HAP-1 (cell line): ENCODE measurements around the gene ADGRD1.

ENCODE experiments used
- DNase-seq, 2 experiments: peaks; one replicate each; pipeline ENCODE4 v3.0.0-alpha.2; 2016 to 2020; ENCODE audit warnings: low spot score in 2 of 2
- H3K27me3 ChIP-seq: fragments of 250-450 bp; sonication (Bioruptor Pico); 2 replicates; pipeline ENCODE4 v1.5.1; 2020; ENCODE audit warnings: low read depth, mild to moderate bottlenecking, moderate library complexity
- H3K36me3 ChIP-seq: fragments of 250-450 bp; sonication (Bioruptor Pico); replicated peaks from 2 replicates; pipeline ENCODE4 v1.5.1; 2020; ENCODE audit warnings: mild to moderate bottlenecking
- H3K4me1 ChIP-seq: fragments of 250-450 bp; sonication (Bioruptor Pico); 2 replicates; pipeline ENCODE4 v1.5.1; 2020; ENCODE audit warnings: mild to moderate bottlenecking
- H3K4me3 ChIP-seq: fragments of 250-450 bp; sonication (Bioruptor Pico); 2 replicates; pipeline ENCODE4 v1.5.1; 2020; ENCODE audit warnings: mild to moderate bottlenecking, moderate library complexity
- H3K9me3 ChIP-seq: fragments of 250-450 bp; sonication (Bioruptor Pico); 2 replicates; pipeline ENCODE4 v1.5.1; 2020; ENCODE audit warnings: mild to moderate bottlenecking, moderate library complexity
- in situ Hi-C: fragments of 300-500 bp; cut with MboI; formaldehyde crosslinking; loops from 3 replicates; pipeline ENCODE4 v1.14.3; 2020; ENCODE audit warnings: low sequenced_read_pairs, inconsistent platforms, mixed read lengths

ADGRD1 gene

GRCh38 chr12:131102991-131103668 is 149.4 kb downstream of the ADGRD1 start:
- no peaks in the 10 kb centered on the region for H3K9me3 ChIP-seq
- no peaks in the 10 kb centered on the region for H3K4me1 ChIP-seq
- no peaks in the 10 kb centered on the region for H3K27me3 ChIP-seq
- in situ Hi-C loops: no loop called here
- H3K36me3 ChIP-seq: no peaks in the 10 kb centered on the region
- DNase-seq: peak in 1 of 2 experiments; percentile 6
- H3K4me3 ChIP-seq: no peak overlapping the region

GRCh38 chr12:131103669-131104462 is 150.2 kb downstream of the ADGRD1 start:
- Histone ChIP-seq H3K4me1 (no peaks in the 10 kb centered on the region), H3K4me3 (no peak overlapping the region), H3K36me3 (no peaks in the 10 kb centered on the region), H3K27me3 (no peaks in the 10 kb centered on the region), H3K9me3 (no peaks in the 10 kb centered on the region)
- no peak for DNase-seq
- in situ Hi-C loops: no loop called here

- in situ Hi-C loops: no loop called here
- no peaks in the 10 kb centered on the region for H3K9me3 ChIP-seq
- DNase-seq: peak; percentile 61 to 93
- no peaks in the 10 kb centered on the region for H3K36me3 ChIP-seq
- no peaks in the 10 kb centered on the region for H3K4me1 ChIP-seq
- H3K4me3 ChIP-seq: no peak overlapping the region
- no peaks in the 10 kb centered on the region for H3K27me3 ChIP-seq
Observed at GRCh38 chr12:131104463-131105350, 151.0 kb downstream of the ADGRD1 start.

GRCh38 chr12:131105351-131105735 is 151.6 kb downstream of the ADGRD1 start:
- no peak overlapping the region for H3K4me3 ChIP-seq
- H3K36me3 ChIP-seq: no peaks in the 10 kb centered on the region
- DNase-seq: no peak
- no peaks in the 10 kb centered on the region for H3K9me3 ChIP-seq
- H3K27me3 ChIP-seq: no peaks in the 10 kb centered on the region
- H3K4me1 ChIP-seq: no peaks in the 10 kb centered on the region
- in situ Hi-C loops: no loop called here

GRCh38 chr12:131105736-131106348 is 152.1 kb downstream of the ADGRD1 start:
- H3K9me3 ChIP-seq: no peaks in the 10 kb centered on the region
- in situ Hi-C loops: no loop called here
- no peak overlapping the region for H3K4me3 ChIP-seq
- no peak for DNase-seq
- no peaks in the 10 kb centered on the region for H3K27me3 ChIP-seq
- no peaks in the 10 kb centered on the region for H3K36me3 ChIP-seq
- no peaks in the 10 kb centered on the region for H3K4me1 ChIP-seq

GRCh38 chr12:131106349-131106941 is 152.7 kb downstream of the ADGRD1 start:
- no peaks in the 10 kb centered on the region for H3K9me3 ChIP-seq
- no peak for DNase-seq
- in situ Hi-C loops: no loop called here
- no peak overlapping the region for H3K4me3 ChIP-seq
- H3K27me3 ChIP-seq: no peaks in the 10 kb centered on the region
- no peaks in the 10 kb centered on the region for H3K4me1 ChIP-seq
- no peaks in the 10 kb centered on the region for H3K36me3 ChIP-seq

GRCh38 chr12:131108177-131108955 is 154.7 kb downstream of the ADGRD1 start:
- H3K9me3 ChIP-seq: no peaks in the 10 kb centered on the region
- H3K36me3 ChIP-seq: no peaks in the 10 kb centered on the region
- in situ Hi-C loops: no loop called here
- no peaks in the 10 kb centered on the region for H3K27me3 ChIP-seq
- no peaks in the 10 kb centered on the region for H3K4me1 ChIP-seq
- no peak for DNase-seq
- no peak overlapping the region for H3K4me3 ChIP-seq

GRCh38 chr12:131111446-131111845 is 157.7 kb downstream of the ADGRD1 start:
- Histone ChIP-seq H3K9me3 (no peaks in the 10 kb centered on the region), H3K36me3 (no peaks in the 10 kb centered on the region), H3K4me3 (no peak overlapping the region), H3K4me1 (no peaks in the 10 kb centered on the region), H3K27me3 (no peaks in the 10 kb centered on the region; the same call in 1 of the 2 replicates)
- in situ Hi-C loops: no loop called here
- DNase-seq: no peak

GRCh38 chr12:131112021-131112420 is 158.3 kb downstream of the ADGRD1 start:
- DNase-seq: no peak
- H3K4me1 ChIP-seq: no peaks in the 10 kb centered on the region
- in situ Hi-C loops: no loop called here
- no peaks in the 10 kb centered on the region; the same call in 1 of the 2 replicates for H3K27me3 ChIP-seq
- no peaks in the 10 kb centered on the region for H3K9me3 ChIP-seq
- H3K36me3 ChIP-seq: no peaks in the 10 kb centered on the region
- no peak overlapping the region for H3K4me3 ChIP-seq

GRCh38 chr12:131112700-131113290 is 159.1 kb downstream of the ADGRD1 start:
- no peak for DNase-seq
- Histone ChIP-seq H3K36me3 (no peaks in the 10 kb centered on the region), H3K4me1 (no peaks in the 10 kb centered on the region), H3K9me3 (no peaks in the 10 kb centered on the region), H3K27me3 (no peaks in the 10 kb centered on the region; the same call in 1 of the 2 replicates), H3K4me3 (no peak overlapping the region)
- in situ Hi-C loops: no loop called here

- Histone ChIP-seq H3K4me3 (no peak overlapping the region), H3K36me3 (no peaks in the 10 kb centered on the region), H3K27me3 (no peaks in the 10 kb centered on the region; the same call in 1 of the 2 replicates), H3K9me3 (no peaks in the 10 kb centered on the region), H3K4me1 (no peaks in the 10 kb centered on the region)
- no peak for DNase-seq
- in situ Hi-C loops: no loop called here
Observed at GRCh38 chr12:131113568-131114270, 160.0 kb downstream of the ADGRD1 start.

- DNase-seq: no peak
- H3K4me3 ChIP-seq: no peak overlapping the region
- no peaks in the 10 kb centered on the region for H3K36me3 ChIP-seq
- in situ Hi-C loops: no loop called here
- H3K9me3 ChIP-seq: no peaks in the 10 kb centered on the region
- no peaks in the 10 kb centered on the region; the same call in 1 of the 2 replicates for H3K27me3 ChIP-seq
- no peaks in the 10 kb centered on the region for H3K4me1 ChIP-seq
Observed at GRCh38 chr12:131114271-131114670, 160.6 kb downstream of the ADGRD1 start.
